ENCODE data around the gene PI4K2A.

- no peak for TF ChIP-seq CTCF (IDR thresholded peaks at IDR 0.05)
- TF ChIP-seq POLR2A (IDR thresholded peaks at IDR 0.05), result no peak
- no peak for TF ChIP-seq POLR2AphosphoS5 (IDR thresholded peaks at IDR 0.05)
Measured at GRCh38 chr10:97718178-97718577, 77.7 kb downstream of the PI4K2A start.

Measured in breast epithelium (tissue), 3 donors.